ENCODE data around the gene FGFR1OP2.

The FGFR1OP2 gene

DNA sequence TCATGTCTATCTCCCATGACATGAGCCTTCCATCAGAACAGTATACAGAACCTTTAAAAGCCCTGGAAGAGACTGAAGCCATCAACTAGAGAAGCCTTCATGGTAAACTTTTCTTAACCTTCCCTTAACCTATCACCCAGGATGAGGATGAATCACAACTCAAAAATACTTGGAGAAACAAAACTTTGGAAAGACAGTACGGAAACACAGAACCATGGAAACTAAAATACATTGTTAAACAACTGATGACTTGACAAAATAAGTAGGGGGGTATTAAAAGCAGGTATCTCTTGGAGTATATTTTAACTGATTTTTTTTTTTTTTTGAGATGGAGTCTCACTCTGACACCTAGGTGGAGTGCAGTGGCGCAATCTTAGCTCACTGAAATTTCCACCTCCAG is 67.2 kb downstream of the FGFR1OP2 start:
- DNase-seq: no peak

DNA sequence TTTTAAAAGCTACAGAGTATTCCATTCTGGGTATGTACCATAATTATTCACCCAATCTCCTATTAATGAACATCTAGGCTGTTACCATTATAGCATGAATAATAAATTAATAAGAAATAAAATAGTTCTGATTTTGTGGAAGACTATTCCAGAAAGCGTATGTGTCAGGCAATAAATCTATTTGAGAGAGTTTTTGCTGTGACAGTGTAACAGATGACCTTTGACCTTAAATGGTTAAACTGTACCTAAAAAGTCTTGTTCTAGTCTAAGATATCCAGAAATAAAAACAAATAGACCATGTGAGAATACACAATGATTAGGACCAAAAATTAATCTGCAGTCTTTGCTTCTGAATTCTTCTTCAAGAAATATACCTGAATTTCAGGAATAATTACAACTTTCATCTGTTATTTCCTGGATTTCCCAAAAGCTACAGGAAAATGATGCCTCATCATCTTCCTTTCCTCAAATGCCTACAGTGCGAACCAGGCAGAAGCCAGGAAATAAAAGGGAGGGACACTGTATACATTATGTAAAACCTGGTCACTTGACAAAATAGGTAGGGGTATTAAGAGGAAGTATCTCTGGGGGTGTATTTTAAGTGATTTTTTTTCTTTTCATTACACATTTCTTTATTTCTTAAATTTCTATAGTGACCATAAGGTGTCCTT is 68.7 kb downstream of the FGFR1OP2 start:
- no peak for DNase-seq

DNA sequence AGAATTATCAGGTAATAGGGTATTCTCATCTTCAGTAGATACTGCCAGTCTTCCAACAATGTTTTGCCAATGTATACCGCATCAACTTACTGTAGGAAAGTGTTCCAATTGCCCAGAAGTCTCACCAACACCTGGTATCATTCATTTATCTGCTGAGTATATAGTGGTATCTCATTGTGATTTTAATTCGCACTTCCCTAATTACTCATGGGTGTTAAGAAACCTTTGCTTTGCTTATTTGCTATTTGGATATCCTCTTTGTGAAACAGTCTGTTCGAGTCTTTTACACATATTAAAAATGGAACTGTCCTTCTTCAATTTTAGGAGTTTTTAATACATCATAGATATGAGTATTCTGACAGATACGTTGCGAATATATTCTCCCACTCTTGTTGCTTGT is 69.8 kb downstream of the FGFR1OP2 start:
- no peak for DNase-seq

DNA sequence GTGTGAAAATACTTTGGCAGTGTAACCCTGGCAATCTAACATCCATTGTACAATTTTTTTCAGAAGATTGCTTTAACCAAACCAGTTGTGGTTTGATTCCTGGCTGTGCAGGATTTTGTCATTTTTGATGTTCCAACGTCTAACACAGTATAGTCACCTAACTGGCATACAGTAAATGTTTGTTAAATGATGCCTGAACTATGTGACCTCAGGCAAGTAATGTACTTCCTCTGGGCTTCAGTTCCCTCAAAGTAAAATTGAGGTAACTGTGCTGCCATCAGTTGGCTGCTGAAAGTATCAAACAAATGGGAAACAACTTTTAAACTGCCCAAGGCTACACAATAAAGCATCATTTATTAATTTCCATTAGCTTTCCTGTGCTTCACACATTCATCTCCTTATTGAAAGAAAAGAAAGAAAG is 71.6 kb downstream of the FGFR1OP2 start:
- DNase-seq: no peak

DNA sequence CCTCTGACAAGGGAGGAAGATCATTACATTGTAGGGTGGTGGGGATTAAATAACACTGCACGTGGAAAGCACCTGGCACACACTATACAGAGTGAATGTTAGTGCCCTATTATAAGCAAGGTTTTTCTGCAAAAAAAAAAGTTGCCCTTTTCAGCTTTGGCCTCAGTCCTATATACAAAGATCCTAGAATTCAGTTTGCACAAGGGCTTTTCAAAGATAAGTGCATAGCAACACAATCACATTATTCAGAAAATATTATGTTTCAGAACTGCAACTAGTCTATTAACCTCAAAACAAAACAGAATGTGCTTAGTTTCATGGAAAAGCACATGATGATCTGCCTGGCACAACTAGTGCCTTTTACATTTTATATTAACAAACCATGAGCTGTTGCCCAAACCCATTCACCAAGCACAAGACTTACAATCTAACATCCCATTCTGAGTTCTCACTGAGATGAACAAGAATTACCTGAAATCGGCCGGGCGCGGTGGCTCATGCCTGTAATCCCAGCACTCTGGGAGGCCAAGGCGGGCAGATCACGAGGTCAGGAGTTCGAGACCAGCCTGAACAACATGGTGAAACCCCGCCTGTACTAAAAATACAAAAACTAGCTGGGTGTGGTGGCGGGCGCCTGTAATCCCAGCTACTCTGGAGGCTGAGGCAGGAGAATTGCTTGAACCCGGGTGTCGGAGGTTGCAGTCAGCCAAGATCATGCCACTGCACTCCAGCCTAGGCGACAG is 74.1 kb downstream of the FGFR1OP2 start:
- no peak for DNase-seq

DNA sequence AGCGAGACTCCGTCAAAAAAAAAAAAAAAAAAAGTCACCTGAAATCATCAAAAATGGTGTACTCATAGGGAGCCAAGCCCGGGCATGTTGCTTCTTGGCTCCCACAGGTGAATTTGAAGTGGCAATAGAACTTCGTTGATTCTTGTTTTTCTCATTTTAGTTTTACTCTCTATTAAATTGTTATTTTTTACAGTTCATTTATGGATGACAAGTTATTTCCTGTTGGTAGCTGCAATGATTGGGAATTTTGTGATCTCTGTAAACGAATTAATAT is 74.6 kb downstream of the FGFR1OP2 start:
- no peak for DNase-seq

DNA sequence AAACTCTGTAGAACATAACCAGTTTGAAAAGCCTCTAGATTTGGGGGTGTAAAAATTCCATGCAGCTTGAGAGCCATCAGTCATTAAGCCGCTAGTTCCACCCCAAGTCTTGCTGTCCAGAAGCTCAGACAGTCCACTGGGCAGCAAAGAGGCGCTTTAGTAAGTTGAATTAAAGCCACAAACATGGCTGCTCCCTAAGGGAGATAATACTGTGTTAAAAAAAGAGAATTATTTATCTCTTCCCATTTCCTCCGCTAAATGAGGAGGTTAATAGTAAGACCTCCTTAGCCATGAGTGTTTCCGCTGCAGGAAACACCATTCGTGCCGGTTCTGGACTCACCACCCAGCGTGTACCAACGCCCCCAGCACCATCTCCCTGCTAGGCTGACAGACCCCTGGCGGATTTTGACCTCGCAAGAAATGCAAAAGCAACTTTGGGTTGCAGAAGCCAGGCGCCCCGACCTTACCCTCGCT is 75.4 kb downstream of the FGFR1OP2 start:
- DNase-seq: no peak

DNA sequence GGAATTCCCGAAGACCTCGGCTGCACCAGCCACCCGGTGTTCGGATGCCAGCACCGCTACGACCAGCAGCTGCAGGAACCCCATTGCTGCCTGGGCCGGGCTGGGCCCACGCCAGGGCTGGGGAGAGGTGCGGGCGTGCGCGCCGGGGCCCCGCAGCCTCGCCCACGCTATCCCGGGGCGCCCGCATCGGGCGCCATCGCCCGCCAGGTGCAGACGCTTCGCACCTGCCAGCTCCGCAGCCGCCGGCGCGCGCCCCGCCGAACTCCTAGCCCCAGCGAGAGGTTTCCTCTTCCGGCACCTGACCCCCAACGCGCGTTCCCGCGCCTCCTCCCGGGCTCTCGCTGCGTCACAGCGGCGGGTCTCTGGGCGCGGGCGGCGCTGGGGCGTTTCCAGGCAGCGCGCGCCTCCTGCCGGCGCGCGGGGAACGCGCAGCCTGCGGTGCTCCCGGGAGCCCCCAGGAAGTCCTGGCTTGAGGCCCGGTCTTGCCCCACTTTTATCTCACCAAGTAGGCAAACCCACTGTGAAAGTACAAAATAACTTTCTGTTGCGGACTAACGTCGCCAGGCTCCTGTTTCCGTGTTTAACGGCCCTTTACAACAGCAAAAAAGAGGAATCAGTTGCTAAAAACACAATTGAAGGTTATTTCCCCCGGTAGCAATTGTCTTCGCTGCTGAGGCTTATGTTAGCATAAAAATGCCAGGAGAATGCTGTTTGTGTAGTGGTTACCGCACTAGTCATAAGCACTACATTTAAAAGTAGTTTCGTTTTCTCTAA is 76.0 kb downstream of the FGFR1OP2 start, which contains the start of gene TM7SF3:
Gene TM7SF3 (minus strand): TSS at position 300 of the 774 bp plus-strand sequence. CDS start 216 bp downstream, at position 84.
- DNase-seq: peak; percentile 95

DNA sequence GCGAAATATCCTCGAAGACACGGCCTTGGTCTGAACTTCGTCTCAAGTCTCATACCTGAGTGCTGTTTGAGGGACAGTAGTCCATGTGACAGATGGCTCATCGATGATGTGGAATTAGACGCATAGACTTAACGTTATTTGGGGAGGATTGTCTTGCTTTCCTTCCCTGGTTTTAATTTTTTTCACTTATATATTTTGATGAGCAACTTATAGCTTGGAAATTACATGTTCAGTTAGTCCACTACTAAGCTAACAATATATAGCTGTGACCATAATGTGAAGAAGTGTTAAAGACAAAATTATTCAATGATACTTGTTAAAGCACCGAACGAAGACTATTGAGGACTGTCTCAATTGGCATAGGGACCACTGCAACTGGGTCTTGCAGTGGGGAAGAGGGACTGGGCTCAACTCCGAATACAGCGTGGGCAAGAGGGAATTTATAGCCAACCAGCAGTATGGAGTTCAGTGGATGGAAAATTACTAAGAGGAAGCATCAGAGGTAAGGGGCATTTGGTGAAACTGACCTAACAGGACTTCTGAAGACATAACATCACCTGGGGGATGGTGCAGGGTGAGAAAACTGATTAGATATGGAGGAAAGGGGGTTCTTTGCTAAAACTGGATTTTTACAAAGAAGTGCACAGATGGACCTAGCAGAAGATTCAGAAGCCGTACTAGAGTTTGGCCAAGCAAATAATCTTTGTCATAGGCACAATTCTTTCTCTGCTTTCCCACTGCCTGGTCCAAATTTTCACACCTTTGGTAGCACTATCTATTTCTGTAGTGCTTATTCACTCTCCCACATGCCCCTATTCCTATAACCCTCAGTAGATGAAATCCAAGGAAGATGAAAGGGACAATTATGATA is 76.8 kb downstream of the FGFR1OP2 start:
- DNase-seq: no peak

DNA sequence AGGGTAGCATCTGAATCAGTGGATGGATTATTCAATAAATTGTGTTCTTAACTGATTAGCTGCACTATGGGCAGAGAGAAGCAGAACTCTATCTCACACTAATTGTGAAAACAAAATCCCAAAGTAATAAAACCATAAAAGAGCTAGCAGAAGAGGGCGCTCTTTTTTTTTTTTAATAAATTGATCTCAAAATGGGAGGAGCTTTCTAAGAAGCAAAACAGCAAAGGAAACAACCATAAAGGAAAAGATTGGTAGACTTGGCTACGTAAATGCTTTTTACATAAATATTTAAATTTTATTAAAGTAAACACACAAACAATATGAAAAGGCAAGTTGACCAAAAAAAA is 77.4 kb downstream of the FGFR1OP2 start:
- DNase-seq: no peak

Measured in activated gamma-delta T cell (primary cell).